Measurements from ENCODE around the gene SIPA1L3.
A peak's percentile ranks its signal among the peaks of the same experiment; 100 is the strongest.

The SIPA1L3 gene

GRCh38 chr19:38095411-38096308 lies 188.7 kb downstream of the SIPA1L3 start (continued):
- peak; percentile 93 for TF ChIP-seq CTCF (tag by site-specific recombination; IDR thresholded peaks at IDR 0.05)

DNA sequence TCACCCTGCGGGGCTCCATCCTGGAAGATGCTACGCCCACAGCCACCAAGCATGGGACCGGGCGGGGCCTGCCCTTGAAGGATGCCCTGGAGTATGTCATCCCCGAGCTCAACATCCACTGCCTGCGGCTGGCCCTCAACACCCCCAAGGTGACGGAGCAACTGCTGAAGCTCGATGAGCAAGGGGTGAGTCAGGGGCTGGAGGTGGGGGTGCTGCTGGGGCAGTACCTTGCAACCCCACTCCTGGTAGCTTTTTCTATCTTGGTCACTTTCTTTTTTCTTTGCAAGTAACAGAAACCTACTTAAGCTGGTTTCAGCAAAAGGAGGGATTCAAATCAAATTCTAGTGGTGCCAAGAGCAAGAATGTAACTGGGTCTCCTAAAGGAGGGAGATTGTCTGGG lies 193.0 kb downstream of the SIPA1L3 start:
- H3K36me3 ChIP-seq (ENCODE audit: control insufficient read depth in 2 of 2, insufficient read depth in 1 of 2, low read length in 2 of 2), result peaks cover 25 to 40% of the 10 kb centered on the region in 2 experiments; a peak in 2 of 3 replicates
- no peak overlapping the region for H3K4me3 ChIP-seq (ENCODE audit: low read depth, low read length)
- no peaks in the 10 kb centered on the region for H3K9me3 ChIP-seq (ENCODE audit: control insufficient read depth, insufficient read depth, low read depth, low read length)
- H3K4me1 ChIP-seq (ENCODE audit: control insufficient read depth, insufficient read depth, low read length), result no peaks in the 10 kb centered on the region; the same call in 1 of the 2 replicates
- ChIA-PET POLR2A (no interaction called here), CTCF (interaction anchor here (0.6 to 2.6 kb wide), 5 partner anchors 42 to 334 kb away, joined by 3 to 6 read pairs (median 5); no protein-coding TSS in a partner anchor)
- H3K27ac ChIP-seq (ENCODE audit: extremely low read depth, low read depth, low read length), result no peak overlapping the region
- TF ChIP-seq ZNF707 (tag by site-specific recombination; IDR thresholded peaks at IDR 0.05), result peak; percentile 99
- TF ChIP-seq PRDM6 (tag by site-specific recombination; IDR thresholded peaks at IDR 0.05), result no peak

DNA sequence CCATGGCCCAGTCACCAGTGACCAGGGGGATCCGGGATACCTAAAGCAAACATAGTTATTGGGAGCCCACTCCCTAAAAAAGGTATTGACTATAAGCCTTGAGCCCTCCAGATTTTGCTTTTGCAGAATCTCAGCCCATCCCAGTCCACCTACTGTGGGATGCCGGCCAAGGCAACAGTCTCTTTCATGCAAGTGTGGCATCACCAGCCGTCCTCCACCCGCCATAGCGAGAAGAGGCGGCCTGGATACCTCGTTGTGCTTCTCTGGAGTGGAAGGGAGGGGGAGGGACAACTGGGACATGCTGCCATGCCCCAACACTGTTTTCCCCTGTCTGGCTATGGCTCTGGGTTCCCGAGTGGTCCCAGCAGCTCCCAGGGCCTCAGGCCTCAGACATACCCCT lies 193.6 kb downstream of the SIPA1L3 start:
- Histone ChIP-seq H3K27ac (ENCODE audit: extremely low read depth, low read depth, low read length) (no peak overlapping the region), H3K4me1 (ENCODE audit: control insufficient read depth, insufficient read depth, low read length) (no peaks in the 10 kb centered on the region; the same call in 1 of the 2 replicates), H3K36me3 (ENCODE audit: control insufficient read depth in 2 of 2, insufficient read depth in 1 of 2, low read length in 2 of 2) (peaks cover 28 to 46% of the 10 kb centered on the region in 2 experiments; a peak in 2 of 3 replicates), H3K4me3 (ENCODE audit: low read depth, low read length) (no peak overlapping the region), H3K9me3 (ENCODE audit: control insufficient read depth, insufficient read depth, low read depth, low read length) (no peaks in the 10 kb centered on the region)
- CTCF ChIA-PET, result interaction anchor here (1.2 to 2.6 kb wide), 2 partner anchors 198 kb away, joined by 6 read pairs; no protein-coding TSS in a partner anchor
- POLR2A ChIA-PET, result no interaction called here
- no peak for TF ChIP-seq ZNF610 (tag by site-specific recombination; IDR thresholded peaks at IDR 0.05; ENCODE audit: borderline replicate concordance)

GRCh38 chr19:38101723-38102122 lies 194.7 kb downstream of the SIPA1L3 start:
- H3K4me3 ChIP-seq (ENCODE audit: low read depth, low read length), result no peak overlapping the region
- H3K27ac ChIP-seq (ENCODE audit: extremely low read depth, low read depth, low read length), result no peak overlapping the region
- TF ChIP-seq AEBP2 (tag by site-specific recombination; IDR thresholded peaks at IDR 0.05; ENCODE audit: borderline replicate concordance), result no peak
- no peak for TF ChIP-seq SP3 (tag by site-specific recombination; IDR thresholded peaks at IDR 0.05)
- TF ChIP-seq ZNF133 (tag by site-specific recombination; IDR thresholded peaks at IDR 0.05), result no peak
- no peak for TF ChIP-seq ZNF341 (tag by site-specific recombination; IDR thresholded peaks at IDR 0.05; ENCODE audit: low read depth)
- TF ChIP-seq ZNF658 (tag by site-specific recombination; IDR thresholded peaks at IDR 0.05), result no peak
- no peak for TF ChIP-seq ZXDB (tag by site-specific recombination; IDR thresholded peaks at IDR 0.05)
- H3K36me3 ChIP-seq (ENCODE audit: control insufficient read depth in 2 of 2, insufficient read depth in 1 of 2, low read length in 2 of 2), result peaks cover 35 to 56% of the 10 kb centered on the region in 2 experiments; a peak in 2 of 3 replicates
- CTCF ChIA-PET, result interaction anchor here (0.6 to 1.2 kb wide), 3 partner anchors 133 to 556 kb away, joined by 3 to 6 read pairs (median 4); no protein-coding TSS in a partner anchor
- POLR2A ChIA-PET, result no interaction called here
- no peaks in the 10 kb centered on the region for H3K4me1 ChIP-seq (ENCODE audit: control insufficient read depth, insufficient read depth, low read length)
- H3K9me3 ChIP-seq (ENCODE audit: control insufficient read depth, insufficient read depth, low read depth, low read length), result no peaks in the 10 kb centered on the region
